GM13977 (cell line): ENCODE measurements around the gene LDLRAD2.

Experiments
- DNase-seq: peaks from one replicate; pipeline ENCODE4 v3.0.0; 2012; ENCODE audit warnings: low spot score
- in situ Hi-C: fragments of 300-500 bp; cut with MboI; formaldehyde crosslinking; loops from one replicate; pipeline ENCODE4 v1.12.0; 2022; ENCODE audit warnings: low sequenced_read_pairs, low pct_unique_long_range_greater_than_20kb, mixed read lengths, inconsistent platforms; ENCODE audit not compliant: unreplicated experiment
- TF ChIP-seq, protein P1 (sequence below): IDR thresholded peaks from 2 replicates; pipeline ENCODE4 v1.5.1; 2012; ENCODE audit warnings: mild to moderate bottlenecking, control low read depth; ENCODE audit not compliant: insufficient read depth; ENCODE audit errors: extremely low read depth, missing control alignments

LDLRAD2 gene

DNA sequence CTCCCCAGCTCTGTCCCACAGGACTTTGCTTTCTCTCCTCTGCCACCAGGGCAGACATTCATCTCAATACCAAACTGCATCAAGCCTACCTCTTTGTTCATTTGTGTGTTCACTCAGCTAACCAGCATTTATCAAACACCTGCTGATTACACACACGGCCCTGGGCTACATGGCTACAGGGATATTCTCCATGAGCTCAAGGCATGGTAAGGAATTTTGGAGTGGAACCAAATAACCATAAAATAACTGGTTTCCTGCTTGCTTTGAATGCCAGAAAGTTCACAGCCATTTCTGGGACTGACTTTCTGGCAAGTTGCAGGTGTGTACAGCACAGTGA lies 54.6 kb downstream of the LDLRAD2 start:
- no peak for DNase-seq

GRCh38 chr1:21867451-21867996 lies 55.5 kb downstream of the LDLRAD2 start:
- TF ChIP-seq, protein P1, sequence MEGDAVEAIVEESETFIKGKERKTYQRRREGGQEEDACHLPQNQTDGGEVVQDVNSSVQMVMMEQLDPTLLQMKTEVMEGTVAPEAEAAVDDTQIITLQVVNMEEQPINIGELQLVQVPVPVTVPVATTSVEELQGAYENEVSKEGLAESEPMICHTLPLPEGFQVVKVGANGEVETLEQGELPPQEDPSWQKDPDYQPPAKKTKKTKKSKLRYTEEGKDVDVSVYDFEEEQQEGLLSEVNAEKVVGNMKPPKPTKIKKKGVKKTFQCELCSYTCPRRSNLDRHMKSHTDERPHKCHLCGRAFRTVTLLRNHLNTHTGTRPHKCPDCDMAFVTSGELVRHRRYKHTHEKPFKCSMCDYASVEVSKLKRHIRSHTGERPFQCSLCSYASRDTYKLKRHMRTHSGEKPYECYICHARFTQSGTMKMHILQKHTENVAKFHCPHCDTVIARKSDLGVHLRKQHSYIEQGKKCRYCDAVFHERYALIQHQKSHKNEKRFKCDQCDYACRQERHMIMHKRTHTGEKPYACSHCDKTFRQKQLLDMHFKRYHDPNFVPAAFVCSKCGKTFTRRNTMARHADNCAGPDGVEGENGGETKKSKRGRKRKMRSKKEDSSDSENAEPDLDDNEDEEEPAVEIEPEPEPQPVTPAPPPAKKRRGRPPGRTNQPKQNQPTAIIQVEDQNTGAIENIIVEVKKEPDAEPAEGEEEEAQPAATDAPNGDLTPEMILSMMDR: no peak
- no peak for DNase-seq
- in situ Hi-C loops: no loop called here

More for the DNA sequence above, 54.6 kb downstream of the LDLRAD2 start:
- TF ChIP-seq, protein P1: no peak
- in situ Hi-C loops: no loop called here

DNA sequence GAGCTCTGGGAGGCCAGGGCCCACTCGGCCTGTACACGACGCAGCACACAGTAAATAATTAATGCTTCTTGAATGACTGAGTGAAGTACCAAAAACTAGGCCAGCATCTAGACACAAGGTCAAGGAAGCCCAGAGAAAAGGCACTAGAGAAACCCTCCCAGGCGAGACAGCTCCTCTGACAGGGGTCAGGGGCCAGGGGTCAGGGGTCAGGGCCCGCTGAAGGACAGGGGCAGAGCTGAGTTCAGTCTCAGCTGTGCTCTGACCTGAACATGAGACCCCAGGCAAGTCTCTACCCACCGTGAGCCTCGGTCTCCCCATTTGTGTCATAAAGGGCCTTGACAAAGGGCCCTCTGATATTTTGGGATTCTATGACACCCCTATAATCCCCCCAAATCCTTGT lies 56.4 kb downstream of the LDLRAD2 start:
- DNase-seq: no peak
- in situ Hi-C loops: no loop called here
- TF ChIP-seq, protein P1: no peak

- TF ChIP-seq, protein P1: no peak
- no peak for DNase-seq
- in situ Hi-C loops: no loop called here
Observed at GRCh38 chr1:21868941-21869454, 56.9 kb downstream of the LDLRAD2 start.

GRCh38 chr1:21869620-21870121 lies 57.6 kb downstream of the LDLRAD2 start:
- TF ChIP-seq, protein P1: no peak
- in situ Hi-C loops: no loop called here
- no peak for DNase-seq

- no peak for DNase-seq
- TF ChIP-seq, protein P1: no peak
- in situ Hi-C loops: no loop called here
Observed at GRCh38 chr1:21870611-21871010, 58.5 kb downstream of the LDLRAD2 start.
